Neural cell (in vitro differentiated cells): ENCODE results near the gene LSM5. TPM values are rescaled to one million over a fixed set of nuclear protein-coding genes. Genes with fewer than 3 reads are reported as not detected.

Experiments
- H2AFZ ChIP-seq: fragments of 200-600, 300-800 bp; sonication (generic), shearing (Covaris generic); 2 replicates; pipeline ENCODE4 v1.6.0; 2014; ENCODE audit warnings: low read depth, mild to moderate bottlenecking, antibody characterized with exemption, low read length, moderate library complexity
- H3F3A ChIP-seq: fragments of 200-600 bp; shearing (Covaris generic); 2 replicates; pipeline ENCODE4 v1.6.1; 2016; ENCODE audit warnings: mild to moderate bottlenecking, moderate library complexity, mixed read lengths, antibody characterized with exemption, low read length; ENCODE audit not compliant: insufficient read depth, poor library complexity, severe bottlenecking
- H3K27ac ChIP-seq: fragments of 200-600, 300-800 bp; sonication (generic), shearing (Covaris generic); 2 replicates; pipeline ENCODE4 v1.5.1; 2014; ENCODE audit warnings: mild to moderate bottlenecking, low read length, moderate library complexity
- H3K27me3 ChIP-seq: fragments of 300-800, 200-600 bp; sonication (generic), shearing (Covaris generic); 2 replicates; pipeline ENCODE4 v1.6.0; 2014; ENCODE audit warnings: mild to moderate bottlenecking, low read depth, low read length, moderate library complexity; ENCODE audit not compliant: insufficient read depth
- H3K36me3 ChIP-seq: fragments of 300-800, 200-600 bp; sonication (generic), shearing (Covaris generic); 2 replicates; pipeline ENCODE4 v1.5.1; 2014; ENCODE audit warnings: mild to moderate bottlenecking, antibody characterized with exemption, low read length, moderate library complexity; ENCODE audit not compliant: insufficient read depth
- H3K4me2 ChIP-seq: fragments of 300-800, 200-600 bp; sonication (generic), shearing (Covaris generic); 2 replicates; pipeline ENCODE4 v1.6.0; 2014; ENCODE audit warnings: mild to moderate bottlenecking, low read length
- H3K4me3 ChIP-seq: fragments of 300-800, 200-600 bp; sonication (generic), shearing (Covaris generic); 2 replicates; pipeline ENCODE4 v1.5.1; 2014; ENCODE audit warnings: mild to moderate bottlenecking, low read length, moderate library complexity
- H3K79me2 ChIP-seq: fragments of 200-600 bp; shearing (Covaris generic); replicated peaks from 2 replicates; pipeline ENCODE4 v1.6.0; 2014; ENCODE audit warnings: mild to moderate bottlenecking, low read length, moderate library complexity; ENCODE audit not compliant: insufficient read depth
- H3K9ac ChIP-seq: fragments of 300-800, 200-600 bp; sonication (generic), shearing (Covaris generic); 2 replicates; pipeline ENCODE4 v1.6.1; 2016; ENCODE audit warnings: mild to moderate bottlenecking, low read length, mixed read lengths
- H3K9me2 ChIP-seq: fragments of 200-600 bp; shearing (Covaris generic); 2 replicates; pipeline ENCODE4 v1.6.1; 2016; ENCODE audit warnings: mild to moderate bottlenecking, low read length, mixed read lengths; ENCODE audit not compliant: insufficient read depth
- H3K9me3 ChIP-seq: fragments of 200-600, 300-800 bp; sonication (generic), shearing (Covaris generic); 2 replicates; pipeline ENCODE4 v1.6.1; 2016; ENCODE audit warnings: mild to moderate bottlenecking, mixed run types, low read length, moderate library complexity, mixed read lengths
- H4K20me1 ChIP-seq: fragments of 200-600 bp; shearing (Covaris generic); 2 replicates; pipeline ENCODE4 v1.6.1; 2016; ENCODE audit warnings: mild to moderate bottlenecking, mixed run types; ENCODE audit not compliant: insufficient read depth
- CTCF ChIP-seq: fragments of 450-650 bp; IDR thresholded peaks from 2 replicates; pipeline ENCODE4 v1.5.1; 2014; ENCODE audit warnings: antibody characterized with exemption, mild to moderate bottlenecking, moderate library complexity; ENCODE audit not compliant: poor library complexity, severe bottlenecking
- EP300 ChIP-seq: fragments of 450-650 bp; conservative IDR thresholded peaks from 2 replicates; pipeline ENCODE4 v1.6.1; 2014; ENCODE audit warnings: antibody characterized with exemption, mild to moderate bottlenecking, moderate library complexity; ENCODE audit not compliant: poor library complexity, severe bottlenecking
- EZH2 ChIP-seq: fragments of 200-600, 300-800 bp; shearing (Covaris generic), sonication (generic); IDR thresholded peaks from 2 replicates; pipeline ENCODE4 v1.6.1; 2014; ENCODE audit warnings: antibody characterized with exemption, low read length, borderline replicate concordance, mild to moderate bottlenecking; ENCODE audit not compliant: insufficient read depth, poor library complexity, severe bottlenecking
- MXI1 ChIP-seq: fragments of 450-650 bp; conservative IDR thresholded peaks from 2 replicates; pipeline ENCODE4 v1.6.1; 2014; ENCODE audit warnings: antibody characterized with exemption, mild to moderate bottlenecking; ENCODE audit not compliant: poor library complexity, severe bottlenecking
- POLR2AphosphoS5 ChIP-seq: IDR thresholded peaks from 2 replicates; pipeline ENCODE4 v1.6.1; 2012
- RAD21 ChIP-seq: fragments of 450-650 bp; conservative IDR thresholded peaks from 2 replicates; pipeline ENCODE4 v1.6.1; 2014; ENCODE audit warnings: antibody characterized with exemption, mild to moderate bottlenecking, moderate library complexity
- REST ChIP-seq: IDR thresholded peaks from 2 replicates; pipeline ENCODE4 v1.6.1; 2012; ENCODE audit warnings: borderline replicate concordance
- SMC3 ChIP-seq: fragments of 450-650 bp; conservative IDR thresholded peaks from 2 replicates; pipeline ENCODE4 v1.6.1; 2014; ENCODE audit warnings: antibody characterized with exemption, mild to moderate bottlenecking, moderate library complexity; ENCODE audit not compliant: poor library complexity
- TAF1 ChIP-seq: IDR thresholded peaks from 2 replicates; pipeline ENCODE4 v1.6.1; 2012; ENCODE audit warnings: low read depth
- polyA plus RNA-seq: library from polyadenylated mRNA; depleted of rRNA; stranded (reverse); fragments of >200 nt; gene quantifications from 2 replicates; pipeline ENCODE4 v1.2.3, GENCODE V29; 2014

LSM5 gene
- polyA plus RNA-seq, 1 donor from 2014 or later = 100 TPM

- Histone ChIP-seq H3K79me2 (peaks cover 23% of the 10 kb centered on the region), H3K27ac (no peak overlapping the region), H2AFZ (no peak overlapping the region), H3K9me3 (no peaks in the 10 kb centered on the region), H3K4me3 (no peak overlapping the region), H3K27me3 (no peaks in the 10 kb centered on the region), H3K4me2 (no peak overlapping the region), H3K9me2 (no peaks in the 10 kb centered on the region), H3F3A (no peaks in the 10 kb centered on the region), H4K20me1 (no peaks in the 10 kb centered on the region), H3K36me3 (no peaks in the 10 kb centered on the region), H3K9ac (no peak overlapping the region)
- TF ChIP-seq EP300 (no peak), REST (no peak), RAD21 (no peak), TAF1 (no peak), SMC3 (no peak), CTCF (no peak), POLR2AphosphoS5 (no peak), MXI1 (no peak), EZH2 (no peak)
These were observed 21.6 kb upstream of the LSM5 start for GRCh38 chr7:32511791-32512190.

GRCh38 chr7:32507414-32507813 is 17.2 kb upstream of the LSM5 start:
- Histone ChIP-seq H3K79me2 (peaks cover 43% of the 10 kb centered on the region), H3K4me2 (no peak overlapping the region), H3K27me3 (no peaks in the 10 kb centered on the region), H3K27ac (no peak overlapping the region), H3K9me3 (no peaks in the 10 kb centered on the region), H3F3A (no peaks in the 10 kb centered on the region), H3K9me2 (no peaks in the 10 kb centered on the region), H3K36me3 (no peaks in the 10 kb centered on the region), H3K4me3 (no peak overlapping the region), H4K20me1 (no peaks in the 10 kb centered on the region), H3K9ac (no peak overlapping the region), H2AFZ (no peak overlapping the region)
- TF ChIP-seq CTCF (no peak), EP300 (no peak), REST (no peak), MXI1 (no peak), SMC3 (no peak), POLR2AphosphoS5 (no peak)
